HepG2 (cell line): Measurements from ENCODE around the gene JDP2. TPM values are rescaled to one million over a fixed set of nuclear protein-coding genes. Genes with fewer than 3 reads are reported as not detected.

ENCODE experiments used
- ATAC-seq: fragments of 200-7000 bp; cut with Tn5 transposase; 3 replicates; pipeline ENCODE4 v1.9.1; 2020; ENCODE audit warnings: mild to moderate bottlenecking, moderate library complexity
- BruUV-seq: library from RNA; stranded (reverse); fragments of 400-500 nt; replicated peaks from 2 replicates; lab custom pipeline; 2021; lab: Mats Ljungman, UMichigan
- CTCF ChIA-PET: fragments of 300-600 bp; formaldehyde crosslinking; extraction: SDS; loops from one replicate; lab custom pipeline; 2021; ENCODE audit warnings: low total read pairs, inconsistent platforms, low intra/inter-chr PET ratio; lab: Yijun Ruan, JAX
- POLR2A ChIA-PET: fragments of 350-600 bp; sonication (Branson Sonifier 250); formaldehyde crosslinking; loops from one replicate; lab custom pipeline; 2020; ENCODE audit warnings: antibody characterized with exemption, inconsistent platforms; lab: Yijun Ruan, JAX
- DNase-seq: peaks from one replicate; pipeline ENCODE4 v3.0.0-alpha.2; 2015; ENCODE audit warnings: low spot score
- FAIRE-seq: peaks from 3 replicates; lab custom pipeline; 2011; peaks lifted over from hg19 to GRCh38; lab: Jason Lieb, UNC
- H2AFZ ChIP-seq: one replicate; pipeline ENCODE4 v1.6.1; 2011; ENCODE audit warnings: low read length, inconsistent platforms
- H3K27ac ChIP-seq: fragments of 300-600 bp; 3 replicates; pipeline ENCODE4 v1.8.0; 2011; ENCODE audit warnings: mixed run types, mild to moderate bottlenecking, mixed read lengths, low read length, inconsistent platforms; ENCODE audit not compliant: insufficient read depth; ENCODE audit errors: extremely low read length
- H3K27me3 ChIP-seq, 2 experiments: fragments of 200-600 bp in 1 of 2; 2 replicates in 1 of 2; 3 replicates in 1 of 2; pipeline versions ENCODE4 v1.6.0 to v1.8.0; 2011; ENCODE audit warnings: low read length in 2 of 2, mild to moderate bottlenecking in 2 of 2, moderate library complexity in 2 of 2, inconsistent platforms in 1 of 2; ENCODE audit not compliant: insufficient read depth in 2 of 2, control insufficient read depth in 1 of 2
- H3K36me3 ChIP-seq, 2 experiments: fragments of 200-600 bp in 1 of 2; replicated peaks in 1 of 2; 2 replicates in 1 of 2; 3 replicates in 1 of 2; pipeline versions ENCODE4 v1.5.1 to v1.8.0; 2011; ENCODE audit warnings: low read length in 2 of 2, inconsistent platforms in 1 of 2; ENCODE audit not compliant: insufficient read depth in 2 of 2, control insufficient read depth in 1 of 2
- H3K4me1 ChIP-seq: 2 replicates; pipeline ENCODE4 v1.5.1; 2012; ENCODE audit warnings: low read length, inconsistent platforms; ENCODE audit not compliant: insufficient read depth
- H3K4me2 ChIP-seq: 2 replicates; pipeline ENCODE4 v1.6.0; 2011; ENCODE audit warnings: low read depth, low read length, inconsistent platforms
- H3K4me3 ChIP-seq, 3 experiments: fragments of 200-600 bp in 1 of 3; sonication (generic), shearing (Covaris generic) in 1 of 3; replicated peaks in 1 of 3; 2 replicates each; pipeline ENCODE4 v1.5.1; 2011 to 2016; ENCODE audit warnings: low read length in 3 of 3, inconsistent platforms in 2 of 3, low read depth in 2 of 3, mild to moderate bottlenecking in 2 of 3, control low read depth in 1 of 3, mixed read lengths in 1 of 3; ENCODE audit not compliant: insufficient read depth in 1 of 3
- H3K79me2 ChIP-seq: one replicate; pipeline ENCODE4 v1.6.1; 2011; ENCODE audit warnings: low read length, inconsistent platforms; ENCODE audit not compliant: insufficient read depth
- H3K9ac ChIP-seq: 2 replicates; pipeline ENCODE4 v1.6.0; 2011; ENCODE audit warnings: mild to moderate bottlenecking, low read depth, low read length, inconsistent platforms; ENCODE audit not compliant: insufficient read depth
- H3K9me3 ChIP-seq: 2 replicates; pipeline ENCODE4 v1.5.1; 2012; ENCODE audit warnings: mild to moderate bottlenecking, low read length
- H4K20me1 ChIP-seq: 2 replicates; pipeline ENCODE4 v1.6.0; 2011; ENCODE audit warnings: inconsistent platforms, mild to moderate bottlenecking, low read length, moderate library complexity; ENCODE audit not compliant: insufficient read depth
- CEBPZ ChIP-seq: IDR thresholded peaks from 2 replicates; pipeline ENCODE4 v1.6.1; 2012; ENCODE audit warnings: low read length, improper control_type of control experiment
- HDAC2 ChIP-seq: sonication (generic); formaldehyde crosslinking; IDR thresholded peaks from 2 replicates; pipeline ENCODE4 v1.4.0; 2020; ENCODE audit warnings: missing genetic modification reagents
- PBX3 ChIP-seq: sonication (generic); formaldehyde crosslinking; IDR thresholded peaks from 2 replicates; pipeline ENCODE4 v1.8.1; 2023; ENCODE audit warnings: missing genetic modification reagents, inconsistent platforms, borderline replicate concordance
- ZNF557 ChIP-seq: sonication (generic); formaldehyde crosslinking; IDR thresholded peaks from 2 replicates; pipeline ENCODE4 v1.4.0; 2020; ENCODE audit warnings: missing genetic modification reagents
- ZNF775 ChIP-seq: sonication (generic); formaldehyde crosslinking; IDR thresholded peaks from 2 replicates; pipeline ENCODE4 v1.4.0; 2020; ENCODE audit warnings: missing genetic modification reagents, mild to moderate bottlenecking, moderate library complexity, borderline replicate concordance
- WGBS: methylation state at CpG from one replicate; pipeline ENCODE4 v1.1.6; 2017; ENCODE audit warnings: low lambda C conversion rate; 5-methylcytosine and 5-hydroxymethylcytosine counted together
- in situ Hi-C: cut with HindIII; loops from 2 replicates; pipeline ENCODE4 v1.10.0; 2017; ENCODE audit warnings: low pct_unique_long_range_greater_than_20kb; ENCODE audit not compliant: extremely low pct_ligation_motif_present
- intact Hi-C: fragments of 100-400 bp; cut with micrococcal nuclease; formaldehyde crosslinking; loops from one replicate; pipeline ENCODE4 v1.10.0; 2022; ENCODE audit not compliant: unreplicated experiment
- polyA plus RNA-seq, 8 experiments: library from polyadenylated mRNA; depleted of rRNA in 3 of 8; stranded (reverse) in 7 of 8; unstranded in 1 of 8; fragments of >200 nt; fragmentation: Illumina TruSeq in 4 of 8; extraction: Trizol in 4 of 8; gene quantifications; 2 replicates each; pipeline versions ENCODE4 v1.2.1 to v1.2.3, GENCODE V29; 2011 to 2016; ENCODE audit warnings: low read depth in 4 of 8, missing spikeins in 1 of 8, mixed read lengths in 1 of 8; ENCODE audit not compliant: insufficient read depth in 1 of 8
- total RNA-seq, 5 experiments: library from RNA; depleted of rRNA; stranded (reverse); fragments of >200 nt; fragmentation: Illumina TruSeq; extraction: Trizol; gene quantifications; 2 replicates each; pipeline ENCODE4 v1.2.3, GENCODE V29; 2016; ENCODE audit warnings: low read depth in 1 of 5

JDP2 gene
- total and polyA plus RNA-seq, 2 of the 13 experiments (the other 11 are each of a cell fraction or from before 2014, with no cell fraction given): 8.0 to 8.9 TPM

GRCh38 chr14:75442166-75442565, 14.3 kb downstream of the JDP2 start:
- H3K27me3 ChIP-seq: no peaks in the 10 kb centered on the region
- H2AFZ ChIP-seq: no peak overlapping the region
- no peak overlapping the region for H3K27ac ChIP-seq
- TF ChIP-seq HDAC2 (CRISPR knock-in tag) (no peak), ZNF557 (no peak), PBX3 (CRISPR knock-in tag) (no peak), CEBPZ (no peak), ZNF775 (CRISPR knock-in tag) (no peak)
- peaks cover 7 to 71% of the 10 kb centered on the region in 2 experiments; a peak in 4 of 5 replicates for H3K36me3 ChIP-seq
- no peak overlapping the region for H3K9ac ChIP-seq
- CTCF ChIA-PET: no interaction called here
- POLR2A ChIA-PET: no interaction called here
- no peaks in the 10 kb centered on the region for H3K79me2 ChIP-seq
- no peak overlapping the region for H3K4me2 ChIP-seq
- peaks cover under 1% of the 10 kb centered on the region; the same call in 1 of the 2 replicates for H4K20me1 ChIP-seq
- 95% methylated on average over 4 of the region's 4 CpGs for WGBS
- BruUV-seq: no TSS peak
- DNase-seq (no peak), ATAC-seq (no peak), FAIRE-seq (no peak)
- no peaks in the 10 kb centered on the region for H3K4me1 ChIP-seq
- H3K9me3 ChIP-seq: no peaks in the 10 kb centered on the region
- no peak overlapping the region for H3K4me3 ChIP-seq
- in situ Hi-C loops (no loop called here), intact Hi-C loops (no loop called here)
